K562 (cell line): ENCODE data around the gene PKD1L1.

ENCODE experiments used
- AFF4 ChIP-seq: sonication (generic); formaldehyde crosslinking; IDR thresholded peaks from 2 replicates; pipeline ENCODE4 v1.8.0; 2023; ENCODE audit warnings: mild to moderate bottlenecking, missing genetic modification reagents
- DNMT1 ChIP-seq: fragments of 450-650 bp; IDR thresholded peaks from 2 replicates; pipeline ENCODE4 v1.6.1; 2016; ENCODE audit warnings: antibody characterized with exemption, mild to moderate bottlenecking
- DPF2 ChIP-seq: fragments of 450-650 bp; IDR thresholded peaks from 2 replicates; pipeline ENCODE4 v1.6.1; 2016

GRCh38 chr7:47897831-47898230, 50.4 kb downstream of the PKD1L1 start:
- TF ChIP-seq AFF4 (CRISPR knock-in tag) (no peak), DPF2 (no peak), DNMT1 (no peak)
